Measurements from ENCODE around the gene MAP4K2.

MAP4K2 gene

GRCh38 chr11:64788321-64789215 is 14.4 kb downstream of the MAP4K2 start:
- DNase-seq (ENCODE audit: low read depth in 2 of 2): no peak
- TF ChIP-seq CTCF (IDR thresholded peaks at IDR 0.05; ENCODE audit: low read depth, low read length): no peak
- H3K4me3 ChIP-seq (replicated peaks in 1 of 2; ENCODE audit: low read depth in 2 of 2, low read length in 2 of 2): no peak overlapping the region

- TF ChIP-seq CTCF (IDR thresholded peaks at IDR 0.05; ENCODE audit: low read depth, low read length): peak; percentile 94
- DNase-seq (ENCODE audit: low read depth in 2 of 2): peak; percentile 66 to 68
- no peak overlapping the region for H3K4me3 ChIP-seq (replicated peaks in 1 of 2; ENCODE audit: low read depth in 2 of 2, low read length in 2 of 2)
These were observed 15.3 kb downstream of the MAP4K2 start for GRCh38 chr11:64787526-64788320.

- no peak for DNase-seq (ENCODE audit: low read depth in 2 of 2)
- TF ChIP-seq CTCF (IDR thresholded peaks at IDR 0.05; ENCODE audit: low read depth, low read length): no peak
These were observed 16.7 kb downstream of the MAP4K2 start for GRCh38 chr11:64786308-64786707.

GRCh38 chr11:64784813-64785581 is 18.0 kb downstream of the MAP4K2 start:
- TF ChIP-seq CTCF (IDR thresholded peaks at IDR 0.05; ENCODE audit: low read depth, low read length): no peak
- no peak for DNase-seq (ENCODE audit: low read depth in 2 of 2)
- no peak overlapping the region for H3K4me3 ChIP-seq (replicated peaks in 1 of 2; ENCODE audit: low read depth in 2 of 2, low read length in 2 of 2)

More at GRCh38 chr11:64786308-64786707, 16.7 kb downstream of the MAP4K2 start:
- no peak overlapping the region for H3K4me3 ChIP-seq (replicated peaks in 1 of 2; ENCODE audit: low read depth in 2 of 2, low read length in 2 of 2)

GRCh38 chr11:64778473-64779298 is 24.3 kb downstream of the MAP4K2 start, which contains the start of gene SF1:
Gene SF1 (minus strand): TSS chr11:64778542. CDS start chr11:64778392, 150 bp downstream.
- peak within 1 kb of the TSS; percentile 65 to 87 for H3K4me3 ChIP-seq (replicated peaks in 1 of 2; ENCODE audit: low read depth in 2 of 2, low read length in 2 of 2)
- TF ChIP-seq CTCF (IDR thresholded peaks at IDR 0.05; ENCODE audit: low read depth, low read length): no peak
- peak; percentile 100 for DNase-seq (ENCODE audit: low read depth in 2 of 2)

GRCh38 chr11:64778223-64778472 is 24.9 kb downstream of the MAP4K2 start:
- TF ChIP-seq CTCF (IDR thresholded peaks at IDR 0.05; ENCODE audit: low read depth, low read length): no peak
- no peak for DNase-seq (ENCODE audit: low read depth in 2 of 2)
- peak overlapping the region; percentile 65 to 87 for H3K4me3 ChIP-seq (replicated peaks in 1 of 2; ENCODE audit: low read depth in 2 of 2, low read length in 2 of 2)

Data from cardiac fibroblast (primary cell).